HepG2 (cell line): ENCODE results near the gene BCL7A. TPM values are rescaled to one million over a fixed set of nuclear protein-coding genes. Genes with fewer than 3 reads are reported as not detected.

Experiments
- ADNP ChIP-seq: sonication (generic); formaldehyde crosslinking; IDR thresholded peaks from 2 replicates; pipeline ENCODE4 v1.4.0; 2020; ENCODE audit warnings: missing genetic modification reagents
- AHR ChIP-seq: IDR thresholded peaks from 2 replicates; pipeline ENCODE4 v1.6.1; 2018; ENCODE audit warnings: missing genetic modification reagents, missing compliant biosample characterization
- FOXJ3 ChIP-seq: sonication (generic); formaldehyde crosslinking; IDR thresholded peaks from 2 replicates; pipeline ENCODE4 v1.4.0; 2020; ENCODE audit warnings: missing genetic modification reagents, mild to moderate bottlenecking, borderline replicate concordance
- JUND ChIP-seq: sonication (generic); formaldehyde crosslinking; IDR thresholded peaks from 2 replicates; pipeline ENCODE4 v1.8.0; 2022; ENCODE audit warnings: mild to moderate bottlenecking, missing genetic modification reagents
- NPAS2 ChIP-seq: sonication (generic); formaldehyde crosslinking; IDR thresholded peaks from 2 replicates; pipeline ENCODE4 v1.8.0; 2022; ENCODE audit warnings: mild to moderate bottlenecking, missing genetic modification reagents, borderline replicate concordance
- REL ChIP-seq: sonication (generic); formaldehyde crosslinking; conservative IDR thresholded peaks from 2 replicates; pipeline ENCODE4 v1.8.0; 2022; ENCODE audit warnings: mild to moderate bottlenecking, missing genetic modification reagents, moderate library complexity
- ZNF124 ChIP-seq: sonication (generic); formaldehyde crosslinking; IDR thresholded peaks from 2 replicates; pipeline ENCODE4 v1.4.0; 2020; ENCODE audit warnings: missing genetic modification reagents
- ZNF160 ChIP-seq: sonication (generic); formaldehyde crosslinking; IDR thresholded peaks from 2 replicates; pipeline ENCODE4 v1.8.0; 2022; ENCODE audit warnings: mild to moderate bottlenecking, inconsistent platforms, missing genetic modification reagents
- ZNF235 ChIP-seq: sonication (generic); formaldehyde crosslinking; IDR thresholded peaks from 2 replicates; pipeline ENCODE4 v1.8.1; 2023; ENCODE audit warnings: mild to moderate bottlenecking, missing genetic modification reagents, borderline replicate concordance
- ZNF530 ChIP-seq: sonication (generic); formaldehyde crosslinking; IDR thresholded peaks from 2 replicates; pipeline ENCODE4 v1.5.0; 2020; ENCODE audit warnings: low read depth, mild to moderate bottlenecking, missing genetic modification reagents
- ZNF747 ChIP-seq: sonication (generic); formaldehyde crosslinking; IDR thresholded peaks from 2 replicates; pipeline ENCODE4 v1.8.1; 2023; ENCODE audit warnings: missing genetic modification reagents, mild to moderate bottlenecking, borderline replicate concordance
- polyA plus RNA-seq, 8 experiments: library from polyadenylated mRNA; depleted of rRNA in 3 of 8; stranded (reverse) in 7 of 8; unstranded in 1 of 8; fragments of >200 nt; fragmentation: Illumina TruSeq in 4 of 8; extraction: Trizol in 4 of 8; gene quantifications; 2 replicates each; pipeline versions ENCODE4 v1.2.1 to v1.2.3, GENCODE V29; 2011 to 2016; ENCODE audit warnings: low read depth in 4 of 8, missing spikeins in 1 of 8, mixed read lengths in 1 of 8; ENCODE audit not compliant: insufficient read depth in 1 of 8
- total RNA-seq, 5 experiments: library from RNA; depleted of rRNA; stranded (reverse); fragments of >200 nt; fragmentation: Illumina TruSeq; extraction: Trizol; gene quantifications; 2 replicates each; pipeline ENCODE4 v1.2.3, GENCODE V29; 2016; ENCODE audit warnings: low read depth in 1 of 5
- TF ChIP-seq, protein P1 (sequence below): sonication (generic); formaldehyde crosslinking; IDR thresholded peaks from 2 replicates; pipeline ENCODE4 v1.9.0; 2021; ENCODE audit warnings: missing genetic modification reagents, borderline replicate concordance
- TF ChIP-seq, protein P2 (sequence below): sonication (generic); formaldehyde crosslinking; IDR thresholded peaks from 2 replicates; pipeline ENCODE4 v1.4.0; 2020; ENCODE audit warnings: missing genetic modification reagents
- TF ChIP-seq, protein P3 (sequence below): sonication (generic); formaldehyde crosslinking; IDR thresholded peaks from 2 replicates; pipeline ENCODE4 v1.5.1; 2020; ENCODE audit warnings: missing genetic modification reagents, mild to moderate bottlenecking, borderline replicate concordance
- TF ChIP-seq, protein P4 (sequence below): sonication (generic); formaldehyde crosslinking; IDR thresholded peaks from 2 replicates; pipeline ENCODE4 v1.5.1; 2020; ENCODE audit warnings: mild to moderate bottlenecking, moderate library complexity, missing genetic modification reagents
- TF ChIP-seq, protein P5 (sequence below): sonication (generic); formaldehyde crosslinking; IDR thresholded peaks from 2 replicates; pipeline ENCODE4 v1.4.0; 2020; ENCODE audit warnings: missing genetic modification reagents, borderline replicate concordance

BCL7A gene
- total and polyA plus RNA-seq, 2 of the 13 experiments (the other 11 are each of a cell fraction or from before 2014, with no cell fraction given): 4.1 to 6.2 TPM

DNA sequence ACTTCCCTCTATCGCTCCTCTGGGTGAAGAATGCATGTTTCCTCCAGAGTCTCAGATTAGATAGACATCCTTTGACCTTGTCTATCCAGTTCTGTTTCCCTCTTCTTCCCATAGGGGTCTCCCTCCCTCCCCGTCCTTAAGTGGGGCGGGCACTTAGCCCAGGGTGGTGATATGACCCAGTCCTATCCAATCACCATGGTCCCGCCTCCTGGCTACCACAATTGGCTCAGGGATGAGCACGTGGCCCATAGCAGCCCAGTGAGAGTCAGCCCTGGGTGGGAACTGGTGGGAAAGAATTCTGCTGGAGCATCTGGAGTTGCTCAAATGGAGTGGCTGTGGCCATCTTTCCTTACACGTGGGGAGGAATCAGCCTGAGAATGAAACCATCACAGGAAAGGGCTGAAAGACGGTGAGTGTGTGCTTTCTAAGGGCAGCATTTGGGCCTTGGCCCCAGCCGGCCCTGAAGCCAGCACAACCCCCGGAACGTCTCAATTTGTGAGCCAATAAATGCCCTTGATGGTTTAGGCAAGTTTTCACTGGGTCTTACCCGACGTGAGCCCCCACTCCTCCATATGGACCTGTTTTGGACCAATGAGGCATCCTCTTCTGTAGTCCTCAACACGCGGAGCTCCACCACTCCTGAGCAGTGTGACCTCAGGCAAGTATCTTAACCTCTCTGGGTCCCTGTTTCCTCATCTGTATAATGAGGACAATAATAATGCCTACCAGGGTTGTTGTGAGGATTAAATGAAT is 42.5 kb downstream of the BCL7A start (continued):
- TF ChIP-seq, protein P1, sequence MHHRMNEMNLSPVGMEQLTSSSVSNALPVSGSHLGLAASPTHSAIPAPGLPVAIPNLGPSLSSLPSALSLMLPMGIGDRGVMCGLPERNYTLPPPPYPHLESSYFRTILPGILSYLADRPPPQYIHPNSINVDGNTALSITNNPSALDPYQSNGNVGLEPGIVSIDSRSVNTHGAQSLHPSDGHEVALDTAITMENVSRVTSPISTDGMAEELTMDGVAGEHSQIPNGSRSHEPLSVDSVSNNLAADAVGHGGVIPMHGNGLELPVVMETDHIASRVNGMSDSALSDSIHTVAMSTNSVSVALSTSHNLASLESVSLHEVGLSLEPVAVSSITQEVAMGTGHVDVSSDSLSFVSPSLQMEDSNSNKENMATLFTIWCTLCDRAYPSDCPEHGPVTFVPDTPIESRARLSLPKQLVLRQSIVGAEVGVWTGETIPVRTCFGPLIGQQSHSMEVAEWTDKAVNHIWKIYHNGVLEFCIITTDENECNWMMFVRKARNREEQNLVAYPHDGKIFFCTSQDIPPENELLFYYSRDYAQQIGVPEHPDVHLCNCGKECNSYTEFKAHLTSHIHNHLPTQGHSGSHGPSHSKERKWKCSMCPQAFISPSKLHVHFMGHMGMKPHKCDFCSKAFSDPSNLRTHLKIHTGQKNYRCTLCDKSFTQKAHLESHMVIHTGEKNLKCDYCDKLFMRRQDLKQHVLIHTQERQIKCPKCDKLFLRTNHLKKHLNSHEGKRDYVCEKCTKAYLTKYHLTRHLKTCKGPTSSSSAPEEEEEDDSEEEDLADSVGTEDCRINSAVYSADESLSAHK (CRISPR knock-in tag): no peak
- TF ChIP-seq NPAS2 (CRISPR knock-in tag) (no peak), ZNF124 (CRISPR knock-in tag) (no peak), REL (CRISPR knock-in tag) (no peak), JUND (CRISPR knock-in tag) (no peak), ZNF160 (CRISPR knock-in tag) (peak; percentile 19; the same call in 1 of the 2 replicates), AHR (0 out of 2 replicates have a peak, but pooled peaks have one; percentile 12), ZNF747 (CRISPR knock-in tag) (no peak), ADNP (CRISPR knock-in tag) (no peak), ZNF235 (CRISPR knock-in tag) (no peak), FOXJ3 (CRISPR knock-in tag) (no peak), ZNF530 (CRISPR knock-in tag) (0 out of 2 replicates have a peak, but pooled peaks have one; percentile 60)
- TF ChIP-seq, protein P2, sequence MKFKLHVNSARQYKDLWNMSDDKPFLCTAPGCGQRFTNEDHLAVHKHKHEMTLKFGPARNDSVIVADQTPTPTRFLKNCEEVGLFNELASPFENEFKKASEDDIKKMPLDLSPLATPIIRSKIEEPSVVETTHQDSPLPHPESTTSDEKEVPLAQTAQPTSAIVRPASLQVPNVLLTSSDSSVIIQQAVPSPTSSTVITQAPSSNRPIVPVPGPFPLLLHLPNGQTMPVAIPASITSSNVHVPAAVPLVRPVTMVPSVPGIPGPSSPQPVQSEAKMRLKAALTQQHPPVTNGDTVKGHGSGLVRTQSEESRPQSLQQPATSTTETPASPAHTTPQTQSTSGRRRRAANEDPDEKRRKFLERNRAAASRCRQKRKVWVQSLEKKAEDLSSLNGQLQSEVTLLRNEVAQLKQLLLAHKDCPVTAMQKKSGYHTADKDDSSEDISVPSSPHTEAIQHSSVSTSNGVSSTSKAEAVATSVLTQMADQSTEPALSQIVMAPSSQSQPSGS (CRISPR knock-in tag): no peak
- TF ChIP-seq, protein P3, sequence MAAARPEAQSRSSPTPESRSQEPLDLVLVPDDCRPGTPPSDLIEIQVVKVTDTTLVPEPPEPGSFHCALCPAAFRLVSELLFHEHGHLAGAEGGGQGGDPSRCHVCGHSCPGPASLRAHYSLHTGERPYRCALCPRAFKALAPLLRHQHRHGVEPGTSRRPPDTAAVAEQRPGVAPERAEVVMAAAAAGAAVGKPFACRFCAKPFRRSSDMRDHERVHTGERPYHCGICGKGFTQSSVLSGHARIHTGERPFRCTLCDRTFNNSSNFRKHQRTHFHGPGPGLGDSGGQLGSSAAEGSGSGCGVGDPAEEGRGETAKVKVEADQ: no peak; the same call in 1 of the 2 replicates
- TF ChIP-seq, protein P4, sequence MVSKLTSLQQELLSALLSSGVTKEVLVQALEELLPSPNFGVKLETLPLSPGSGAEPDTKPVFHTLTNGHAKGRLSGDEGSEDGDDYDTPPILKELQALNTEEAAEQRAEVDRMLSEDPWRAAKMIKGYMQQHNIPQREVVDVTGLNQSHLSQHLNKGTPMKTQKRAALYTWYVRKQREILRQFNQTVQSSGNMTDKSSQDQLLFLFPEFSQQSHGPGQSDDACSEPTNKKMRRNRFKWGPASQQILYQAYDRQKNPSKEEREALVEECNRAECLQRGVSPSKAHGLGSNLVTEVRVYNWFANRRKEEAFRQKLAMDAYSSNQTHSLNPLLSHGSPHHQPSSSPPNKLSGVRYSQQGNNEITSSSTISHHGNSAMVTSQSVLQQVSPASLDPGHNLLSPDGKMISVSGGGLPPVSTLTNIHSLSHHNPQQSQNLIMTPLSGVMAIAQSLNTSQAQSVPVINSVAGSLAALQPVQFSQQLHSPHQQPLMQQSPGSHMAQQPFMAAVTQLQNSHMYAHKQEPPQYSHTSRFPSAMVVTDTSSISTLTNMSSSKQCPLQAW: no peak; the same call in 1 of the 2 replicates
- TF ChIP-seq, protein P5, sequence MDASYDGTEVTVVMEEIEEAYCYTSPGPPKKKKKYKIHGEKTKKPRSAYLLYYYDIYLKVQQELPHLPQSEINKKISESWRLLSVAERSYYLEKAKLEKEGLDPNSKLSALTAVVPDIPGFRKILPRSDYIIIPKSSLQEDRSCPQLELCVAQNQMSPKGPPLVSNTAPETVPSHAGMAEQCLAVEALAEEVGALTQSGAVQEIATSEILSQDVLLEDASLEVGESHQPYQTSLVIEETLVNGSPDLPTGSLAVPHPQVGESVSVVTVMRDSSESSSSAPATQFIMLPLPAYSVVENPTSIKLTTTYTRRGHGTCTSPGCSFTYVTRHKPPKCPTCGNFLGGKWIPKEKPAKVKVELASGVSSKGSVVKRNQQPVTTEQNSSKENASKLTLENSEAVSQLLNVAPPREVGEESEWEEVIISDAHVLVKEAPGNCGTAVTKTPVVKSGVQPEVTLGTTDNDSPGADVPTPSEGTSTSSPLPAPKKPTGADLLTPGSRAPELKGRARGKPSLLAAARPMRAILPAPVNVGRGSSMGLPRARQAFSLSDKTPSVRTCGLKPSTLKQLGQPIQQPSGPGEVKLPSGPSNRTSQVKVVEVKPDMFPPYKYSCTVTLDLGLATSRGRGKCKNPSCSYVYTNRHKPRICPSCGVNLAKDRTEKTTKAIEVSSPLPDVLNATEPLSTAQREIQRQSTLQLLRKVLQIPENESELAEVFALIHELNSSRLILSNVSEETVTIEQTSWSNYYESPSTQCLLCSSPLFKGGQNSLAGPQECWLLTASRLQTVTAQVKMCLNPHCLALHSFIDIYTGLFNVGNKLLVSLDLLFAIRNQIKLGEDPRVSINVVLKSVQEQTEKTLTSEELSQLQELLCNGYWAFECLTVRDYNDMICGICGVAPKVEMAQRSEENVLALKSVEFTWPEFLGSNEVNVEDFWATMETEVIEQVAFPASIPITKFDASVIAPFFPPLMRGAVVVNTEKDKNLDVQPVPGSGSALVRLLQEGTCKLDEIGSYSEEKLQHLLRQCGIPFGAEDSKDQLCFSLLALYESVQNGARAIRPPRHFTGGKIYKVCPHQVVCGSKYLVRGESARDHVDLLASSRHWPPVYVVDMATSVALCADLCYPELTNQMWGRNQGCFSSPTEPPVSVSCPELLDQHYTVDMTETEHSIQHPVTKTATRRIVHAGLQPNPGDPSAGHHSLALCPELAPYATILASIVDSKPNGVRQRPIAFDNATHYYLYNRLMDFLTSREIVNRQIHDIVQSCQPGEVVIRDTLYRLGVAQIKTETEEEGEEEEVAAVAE (CRISPR knock-in tag): peak; percentile 34; the same call in 1 of the 2 replicates
